Neural cell (in vitro differentiated cells): ENCODE results near the gene COL16A1.

Experiments
- EP300 ChIP-seq: fragments of 450-650 bp; conservative IDR thresholded peaks from 2 replicates; pipeline ENCODE4 v1.6.1; 2014; ENCODE audit warnings: antibody characterized with exemption, mild to moderate bottlenecking, moderate library complexity; ENCODE audit not compliant: poor library complexity, severe bottlenecking
- EZH2 ChIP-seq: fragments of 200-600, 300-800 bp; shearing (Covaris generic), sonication (generic); IDR thresholded peaks from 2 replicates; pipeline ENCODE4 v1.6.1; 2014; ENCODE audit warnings: antibody characterized with exemption, low read length, borderline replicate concordance, mild to moderate bottlenecking; ENCODE audit not compliant: insufficient read depth, poor library complexity, severe bottlenecking
- POLR2AphosphoS5 ChIP-seq: IDR thresholded peaks from 2 replicates; pipeline ENCODE4 v1.6.1; 2012
- SMC3 ChIP-seq: fragments of 450-650 bp; conservative IDR thresholded peaks from 2 replicates; pipeline ENCODE4 v1.6.1; 2014; ENCODE audit warnings: antibody characterized with exemption, mild to moderate bottlenecking, moderate library complexity; ENCODE audit not compliant: poor library complexity
- TF ChIP-seq, protein P1 (sequence below): fragments of 450-650 bp; IDR thresholded peaks from 2 replicates; pipeline ENCODE4 v1.5.1; 2014; ENCODE audit warnings: antibody characterized with exemption, mild to moderate bottlenecking, moderate library complexity; ENCODE audit not compliant: poor library complexity, severe bottlenecking

DNA sequence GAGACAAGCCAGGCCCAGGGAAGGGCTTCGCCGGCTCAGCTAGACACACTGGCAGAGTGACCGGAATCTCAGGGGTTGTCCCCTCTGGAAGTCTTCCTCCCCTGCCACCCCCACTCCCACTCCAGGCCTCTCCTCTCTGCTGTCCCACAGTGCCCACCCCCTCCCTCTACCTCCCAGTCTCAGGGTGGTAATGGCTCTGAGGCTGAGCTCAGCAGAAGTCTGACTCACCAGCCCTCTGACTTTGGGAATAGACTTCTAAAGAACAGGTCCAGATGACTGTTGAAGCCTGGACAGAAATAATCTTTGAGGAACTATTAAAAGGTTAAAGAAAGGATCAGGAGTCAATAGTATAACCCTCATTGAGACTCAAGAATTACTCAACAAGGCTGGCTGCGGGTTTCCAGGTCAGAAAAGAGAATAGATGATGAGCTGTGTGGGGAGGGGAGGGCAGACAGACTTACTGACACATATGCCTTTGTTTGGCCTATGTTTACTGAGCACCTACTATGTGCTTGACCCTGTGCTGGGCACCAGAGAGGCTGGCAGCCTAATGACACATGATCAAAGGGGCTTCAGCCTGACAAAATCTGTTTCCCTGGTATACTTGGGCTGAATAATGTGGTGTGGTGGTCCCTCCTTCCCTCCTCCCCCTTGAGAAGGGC lies 78.1 kb downstream of the COL16A1 start:
- TF ChIP-seq, protein P1, sequence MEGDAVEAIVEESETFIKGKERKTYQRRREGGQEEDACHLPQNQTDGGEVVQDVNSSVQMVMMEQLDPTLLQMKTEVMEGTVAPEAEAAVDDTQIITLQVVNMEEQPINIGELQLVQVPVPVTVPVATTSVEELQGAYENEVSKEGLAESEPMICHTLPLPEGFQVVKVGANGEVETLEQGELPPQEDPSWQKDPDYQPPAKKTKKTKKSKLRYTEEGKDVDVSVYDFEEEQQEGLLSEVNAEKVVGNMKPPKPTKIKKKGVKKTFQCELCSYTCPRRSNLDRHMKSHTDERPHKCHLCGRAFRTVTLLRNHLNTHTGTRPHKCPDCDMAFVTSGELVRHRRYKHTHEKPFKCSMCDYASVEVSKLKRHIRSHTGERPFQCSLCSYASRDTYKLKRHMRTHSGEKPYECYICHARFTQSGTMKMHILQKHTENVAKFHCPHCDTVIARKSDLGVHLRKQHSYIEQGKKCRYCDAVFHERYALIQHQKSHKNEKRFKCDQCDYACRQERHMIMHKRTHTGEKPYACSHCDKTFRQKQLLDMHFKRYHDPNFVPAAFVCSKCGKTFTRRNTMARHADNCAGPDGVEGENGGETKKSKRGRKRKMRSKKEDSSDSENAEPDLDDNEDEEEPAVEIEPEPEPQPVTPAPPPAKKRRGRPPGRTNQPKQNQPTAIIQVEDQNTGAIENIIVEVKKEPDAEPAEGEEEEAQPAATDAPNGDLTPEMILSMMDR = no peak
- TF ChIP-seq EZH2 = no peak
- TF ChIP-seq POLR2AphosphoS5 = no peak
- no peak for TF ChIP-seq SMC3
- TF ChIP-seq EP300 = no peak
